Neutrophil (primary cell): ENCODE measurements around the gene MMP24.

Experiments
- H3K27ac ChIP-seq: fragments of 200-600 bp; sonication (generic); 2 replicates; pipeline ENCODE4 v1.5.1; 2016; ENCODE audit warnings: mild to moderate bottlenecking, moderate library complexity
- H3K27me3 ChIP-seq: fragments of 200-600 bp; sonication (generic); 2 replicates; pipeline ENCODE4 v1.6.0; 2016; ENCODE audit warnings: mild to moderate bottlenecking
- H3K36me3 ChIP-seq: fragments of 200-600 bp; sonication (generic); 2 replicates; pipeline ENCODE4 v1.5.1; 2017
- H3K4me1 ChIP-seq, 2 experiments: fragments of 200-600 bp in 1 of 2; sonication (generic) in 1 of 2; 1 replicate in 1 of 2; 2 replicates in 1 of 2; pipeline versions ENCODE4 v1.5.1 to v1.6.1; 2013 to 2016; ENCODE audit warnings: low read depth in 1 of 2, low read length in 1 of 2, mild to moderate bottlenecking in 1 of 2, moderate library complexity in 1 of 2; ENCODE audit not compliant: control insufficient read depth in 1 of 2, insufficient read depth in 1 of 2
- H3K4me3 ChIP-seq, 2 experiments: fragments of 200-600 bp in 1 of 2; sonication (generic) in 1 of 2; 1 replicate in 1 of 2; 2 replicates in 1 of 2; pipeline ENCODE4 v1.5.1; 2013 to 2016; ENCODE audit warnings: low read depth in 1 of 2, low read length in 1 of 2, mild to moderate bottlenecking in 1 of 2, moderate library complexity in 1 of 2
- H3K9me3 ChIP-seq: fragments of 200-600 bp; sonication (generic); 2 replicates; pipeline ENCODE4 v1.5.1; 2016
- CTCF ChIP-seq: fragments of 200-600 bp; sonication (generic); IDR thresholded peaks from 2 replicates; pipeline ENCODE4 v1.5.1; 2016; ENCODE audit warnings: antibody characterized with exemption

The MMP24 gene

DNA sequence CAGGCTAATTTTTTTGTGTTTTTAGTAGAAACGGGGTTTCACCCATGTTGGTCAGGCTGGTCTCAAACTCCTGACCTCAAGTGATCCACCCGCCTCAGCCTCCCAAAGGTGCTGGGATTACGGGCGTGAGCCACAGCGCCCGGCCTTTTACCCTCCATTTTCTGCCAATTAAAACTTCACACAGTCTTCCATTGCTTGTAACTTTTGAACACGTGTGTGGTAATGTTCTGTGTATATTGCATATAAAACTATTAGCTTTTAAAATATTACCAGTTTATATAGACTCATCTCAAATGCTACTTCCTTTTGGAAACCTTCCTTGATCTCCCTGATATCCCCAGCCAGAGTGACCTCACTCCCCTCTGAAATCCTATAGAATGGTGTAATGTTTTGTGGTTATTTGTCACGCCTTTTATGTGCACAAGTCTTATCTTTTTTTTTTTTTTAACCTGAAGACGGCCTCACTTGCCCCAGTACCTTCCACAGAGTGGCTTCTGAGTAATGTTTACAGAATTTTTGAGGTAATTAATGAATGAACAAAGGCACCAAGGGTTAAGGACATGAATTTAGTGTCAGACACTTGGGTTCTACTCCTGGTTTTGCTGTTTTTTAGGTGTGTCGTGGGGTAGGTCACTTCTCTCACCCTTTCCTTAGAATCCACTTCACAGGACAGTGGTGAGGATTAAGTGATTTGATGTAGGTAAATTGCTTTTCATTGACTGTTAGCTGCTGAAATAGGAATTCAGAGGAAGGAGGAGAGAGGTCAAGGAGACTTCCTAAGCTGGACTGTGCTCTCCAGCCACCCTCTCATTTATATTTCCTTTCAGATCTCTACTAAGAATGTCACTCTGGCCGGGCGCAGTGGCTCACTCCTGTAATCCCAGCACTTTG is 11.2 kb upstream of the MMP24 start:
- no peak overlapping the region for H3K4me3 ChIP-seq
- peaks cover 24% of the 10 kb centered on the region for H3K36me3 ChIP-seq
- peaks cover 0 to 8% of the 10 kb centered on the region in 2 experiments for H3K4me1 ChIP-seq
- TF ChIP-seq CTCF, result no peak
- H3K9me3 ChIP-seq, result no peaks in the 10 kb centered on the region
- no peak overlapping the region for H3K27ac ChIP-seq
- H3K27me3 ChIP-seq, result no peaks in the 10 kb centered on the region

DNA sequence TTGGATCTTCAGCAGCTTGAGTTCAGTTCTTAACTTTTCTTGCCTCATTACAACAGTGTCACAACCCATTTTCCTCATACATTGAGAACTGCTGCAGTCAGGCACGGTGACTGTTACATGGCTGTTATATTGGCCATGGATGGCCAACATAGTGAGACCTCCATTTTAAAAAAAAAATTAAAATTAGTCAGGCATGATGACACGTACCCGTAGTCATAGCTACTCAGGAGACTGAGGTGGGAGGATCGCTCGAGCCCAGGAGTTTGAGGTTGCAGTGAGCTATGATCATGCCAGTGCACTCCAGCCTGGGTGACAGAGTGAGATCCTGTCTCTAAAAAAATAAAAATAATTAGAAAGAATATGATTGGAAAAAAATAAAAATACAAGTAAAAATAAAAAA is 9.9 kb upstream of the MMP24 start:
- H3K9me3 ChIP-seq, result no peaks in the 10 kb centered on the region

DNA sequence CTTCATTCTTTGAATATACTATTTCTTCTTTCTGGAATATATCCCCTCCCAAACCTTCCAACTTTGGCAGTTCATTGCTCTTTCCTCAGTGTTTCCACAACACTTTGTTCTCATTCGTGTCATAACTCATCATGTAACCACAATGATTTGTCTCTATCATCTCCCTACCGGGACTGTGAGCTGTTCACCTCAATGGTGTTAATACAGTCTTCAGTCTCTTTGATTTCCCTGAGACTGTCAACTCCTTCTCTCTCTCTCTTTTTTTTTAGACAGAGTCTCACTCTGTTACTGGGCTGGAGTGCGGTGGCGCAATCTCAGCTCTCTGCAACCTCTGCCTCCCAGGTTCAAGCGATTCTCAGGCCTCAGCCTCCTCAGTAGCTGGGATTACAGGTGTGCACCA is 2.5 kb upstream of the MMP24 start:
- peaks cover 51% of the 10 kb centered on the region for H3K27me3 ChIP-seq
- no peaks in the 10 kb centered on the region for H3K36me3 ChIP-seq
- TF ChIP-seq CTCF, result no peak
- peaks cover 0 to 8% of the 10 kb centered on the region in 2 experiments for H3K4me1 ChIP-seq
- H3K9me3 ChIP-seq, result no peaks in the 10 kb centered on the region
- H3K27ac ChIP-seq, result no peak overlapping the region
- H3K4me3 ChIP-seq, result no peak overlapping the region

More for the DNA sequence above, 9.9 kb upstream of the MMP24 start:
- Histone ChIP-seq H3K27me3 (no peaks in the 10 kb centered on the region), H3K4me1 (peaks cover 0 to 8% of the 10 kb centered on the region in 2 experiments), H3K27ac (no peak overlapping the region), H3K36me3 (peaks cover 16% of the 10 kb centered on the region), H3K4me3 (no peak overlapping the region)
- no peak for TF ChIP-seq CTCF

- Histone ChIP-seq H3K36me3 (no peaks in the 10 kb centered on the region), H3K9me3 (no peaks in the 10 kb centered on the region), H3K27me3 (peaks cover 57% of the 10 kb centered on the region), H3K4me3 (no peak overlapping the region), H3K4me1 (peaks cover 0 to 8% of the 10 kb centered on the region in 2 experiments), H3K27ac (no peak overlapping the region)
- no peak for TF ChIP-seq CTCF
These were observed 2.0 kb upstream of the MMP24 start for GRCh38 chr20:35224536-35224935.

GRCh38 chr20:35225319-35226125 is 968 bp upstream of the MMP24 start:
- peaks cover 59% of the 10 kb centered on the region for H3K27me3 ChIP-seq
- H3K4me3 ChIP-seq, result no peak overlapping the region
- no peaks in the 10 kb centered on the region for H3K36me3 ChIP-seq
- peaks cover 0 to 8% of the 10 kb centered on the region in 2 experiments for H3K4me1 ChIP-seq
- no peak for TF ChIP-seq CTCF
- H3K9me3 ChIP-seq, result no peaks in the 10 kb centered on the region
- H3K27ac ChIP-seq, result no peak overlapping the region
